Kidney (tissue), 14 donors: ENCODE results near the gene DTX4. TPM values are rescaled to one million over a fixed set of nuclear protein-coding genes. Genes with fewer than 3 reads are reported as not detected.
A peak's percentile ranks its signal among the peaks of the same experiment; 100 is the strongest.

Experiments
- DNase-seq, 5 donors: peaks; one replicate each; pipeline ENCODE4 v3.0.0-alpha.2; 2013 to 2020
- FAIRE-seq: peaks from 2 replicates; lab custom pipeline; 2012; peaks lifted over from hg19 to GRCh38; lab: Jason Lieb, UNC
- H3K27ac ChIP-seq, 2 donors: one replicate each; pipeline ENCODE4 v1.7.0; 2013; ENCODE audit warnings: low read depth in 2 of 2, low read length in 2 of 2, inconsistent platforms in 1 of 2
- H3K27me3 ChIP-seq: one replicate; pipeline ENCODE4 v1.7.1; 2013; ENCODE audit warnings: low read length, inconsistent platforms; ENCODE audit not compliant: control insufficient read depth, insufficient read depth
- H3K36me3 ChIP-seq, 3 donors: one replicate each; pipeline versions ENCODE4 v1.7.0 to v1.7.1; 2013; ENCODE audit warnings: low read length in 3 of 3, control low read depth in 1 of 3, inconsistent platforms in 1 of 3; ENCODE audit not compliant: insufficient read depth in 3 of 3, control insufficient read depth in 2 of 3
- H3K4me1 ChIP-seq, 3 donors: one replicate each; pipeline versions ENCODE4 v1.7.0 to v1.7.1; 2013; ENCODE audit warnings: low read length in 3 of 3, inconsistent platforms in 1 of 3, low read depth in 1 of 3; ENCODE audit not compliant: control insufficient read depth in 2 of 3, insufficient read depth in 2 of 3
- H3K4me3 ChIP-seq, 3 donors: one replicate each; pipeline versions ENCODE4 v1.7.0 to v1.8.1; 2013; ENCODE audit warnings: low read length in 3 of 3, control low read depth in 1 of 3, inconsistent platforms in 1 of 3
- H3K9ac ChIP-seq, 3 donors: one replicate each; pipeline versions ENCODE4 v1.7.0 to v1.7.1; 2013; ENCODE audit warnings: low read length in 3 of 3, control low read depth in 1 of 3, inconsistent platforms in 1 of 3
- H3K9me3 ChIP-seq, 3 donors: one replicate each; pipeline versions ENCODE4 v1.7.0 to v1.7.1; 2013; ENCODE audit warnings: low read length in 3 of 3, control low read depth in 1 of 3, inconsistent platforms in 1 of 3; ENCODE audit not compliant: control insufficient read depth in 2 of 3, insufficient read depth in 1 of 3
- CTCF ChIP-seq: IDR thresholded peaks from 3 replicates; pipeline ENCODE4 v1.5.1; 2012; ENCODE audit warnings: mild to moderate bottlenecking, moderate library complexity, borderline replicate concordance; ENCODE audit not compliant: insufficient read depth; ENCODE audit errors: extremely low read depth
- intact Hi-C: fragments of 100-400 bp; cut with DNase I; formaldehyde crosslinking; loops from one replicate; pipeline ENCODE4 v1.11.1; 2022
- polyA plus RNA-seq: library from polyadenylated mRNA; stranded (reverse); fragments of 350-450 nt; fragmentation: Illumina TruSeq; extraction: RNeasy Lipid Tissue Mini Kit (QIAGEN cat#74804); gene quantifications from one replicate; pipeline ENCODE4 v1.2.3, GENCODE V29; 2014; ENCODE audit warnings: low read depth, low replicate concordance; ENCODE audit not compliant: insufficient read depth
- total RNA-seq: library from RNA; stranded (reverse); fragmentation: NEBNext Ultra II Directional; extraction: Animal tissue kit (Norgen Biotek cat#: 25700); gene quantifications from one replicate; pipeline ENCODE4 v1.2.1, GENCODE V29; 2021
- donor health status: control.
- donor health status: control.
- donor health status: control.
- donor health status: control.
- donor health status: control.
- donor health status: DM: yes; HTN: yes; CAD: no.
- donor health status: Normal renal cell carcinoma (clear cell type).

DTX4 gene
- total and polyA plus RNA-seq, 2 donors from 2014 or later, result 7.2 to 21.8 TPM

GRCh38 chr11:59173080-59173963 is 1.4 kb downstream of the DTX4 start:
- FAIRE-seq, result no peak
- Histone ChIP-seq H3K9me3 (no peaks in the 10 kb centered on the region), H3K9ac (peak overlapping the region; percentile 51 to 67 (median 57)), H3K27ac (peak overlapping the region; percentile 68 to 81), H3K4me3 (peak overlapping the region; percentile 73 to 86 (median 77)), H3K4me1 (peaks cover 6 to 29% (median 10%) of the 10 kb centered on the region in 3 donors), H3K36me3 (no peaks in the 10 kb centered on the region), H3K27me3 (no peaks in the 10 kb centered on the region)
- TF ChIP-seq CTCF, result no peak
- peak; percentile 81 to 90 (median 86) for DNase-seq
- intact Hi-C loops, result loop anchor here (5.0 kb wide), 2 partner anchors 34 to 114 kb away; no protein-coding TSS in a partner anchor

- Histone ChIP-seq H3K9me3 (no peaks in the 10 kb centered on the region), H3K27ac (peak overlapping the region; percentile 68 to 81), H3K9ac (peak overlapping the region in 2 of 3 donors; percentile 7 to 57), H3K27me3 (no peaks in the 10 kb centered on the region), H3K36me3 (no peaks in the 10 kb centered on the region), H3K4me3 (peak overlapping the region; percentile 73 to 86 (median 77)), H3K4me1 (peaks cover 6 to 29% (median 10%) of the 10 kb centered on the region in 3 donors)
- FAIRE-seq (no peak), DNase-seq (peak; percentile 52 to 85 (median 72))
- intact Hi-C loops, result loop anchor here (5.0 kb wide), 2 partner anchors 33 to 113 kb away; no protein-coding TSS in a partner anchor
- TF ChIP-seq CTCF, result no peak
Measured at GRCh38 chr11:59173964-59174663, 2.2 kb downstream of the DTX4 start.

- no peaks in the 10 kb centered on the region for H3K9me3 ChIP-seq
- intact Hi-C loops, result loop anchor here (5.0 kb wide), 2 partner anchors 33 to 113 kb away; no protein-coding TSS in a partner anchor
- no peaks in the 10 kb centered on the region for H3K27me3 ChIP-seq
- peak in 1 of 5 donors; percentile 31 for DNase-seq
- no peak for FAIRE-seq
- H3K9ac ChIP-seq, result no peak overlapping the region
- TF ChIP-seq CTCF, result no peak
- peaks cover 6 to 29% (median 10%) of the 10 kb centered on the region in 3 donors for H3K4me1 ChIP-seq
- no peaks in the 10 kb centered on the region for H3K36me3 ChIP-seq
- peak overlapping the region; percentile 45 to 68 for H3K27ac ChIP-seq
- H3K4me3 ChIP-seq, result peak overlapping the region; percentile 1 to 12 (median 10)
Measured at GRCh38 chr11:59174664-59175033, 2.7 kb downstream of the DTX4 start.
